GM12878 (cell line): ENCODE data around the gene FRMD8. TPM values are rescaled to one million over a fixed set of nuclear protein-coding genes. Genes with fewer than 3 reads are reported as not detected.
A peak's percentile ranks its signal among the peaks of the same experiment; 100 is the strongest.

Source experiments
- ATAC-seq: fragments of 200-7000 bp; cut with Tn5 transposase; 3 replicates; pipeline ENCODE4 v1.9.1; 2020; ENCODE audit warnings: mild to moderate bottlenecking, moderate library complexity
- BruUV-seq: library from RNA; stranded (reverse); fragments of 400-500 nt; replicated peaks from 2 replicates; lab custom pipeline; 2021; lab: Mats Ljungman, UMichigan
- CTCF ChIA-PET: fragments of 300-600 bp; sonication (Branson Sonifier 250); formaldehyde crosslinking; extraction: SDS; loops from one replicate; lab custom pipeline; 2021; ENCODE audit warnings: inconsistent platforms; lab: Yijun Ruan, JAX
- POLR2A ChIA-PET: fragments of 350-600 bp; formaldehyde crosslinking; extraction: SDS; loops from one replicate; lab custom pipeline; 2021; ENCODE audit warnings: inconsistent platforms; lab: Charles Lee
- RAD21 ChIA-PET: fragments of 300-600 bp; sonication (Branson Sonifier 250); formaldehyde crosslinking; loops from one replicate; lab custom pipeline; 2023; ENCODE audit warnings: antibody characterized with exemption; ENCODE audit not compliant: unreplicated experiment; lab: Charles Lee
- SMC1A ChIA-PET: fragments of 300-600 bp; sonication (Branson Sonifier 250); formaldehyde crosslinking; loops from one replicate; lab custom pipeline; 2023; ENCODE audit not compliant: unreplicated experiment, uncharacterized antibody; lab: Charles Lee
- DNase-seq: peaks from one replicate; pipeline ENCODE4 v3.0.0-alpha.2; 2011; ENCODE audit warnings: low read depth, low spot score
- FAIRE-seq: peaks from 3 replicates; lab custom pipeline; 2011; peaks lifted over from hg19 to GRCh38; lab: Jason Lieb, UNC
- H2AFZ ChIP-seq: 2 replicates; pipeline ENCODE4 v1.6.0; 2011; ENCODE audit warnings: low read depth, low read length, control low read depth; ENCODE audit not compliant: control insufficient read depth
- H3K27ac ChIP-seq: 2 replicates; pipeline ENCODE4 v1.5.1; 2011; ENCODE audit warnings: control low read depth; ENCODE audit not compliant: control insufficient read depth, insufficient read depth
- H3K27me3 ChIP-seq, 2 experiments: replicated peaks in 1 of 2; 2 replicates each; pipeline versions ENCODE4 v1.6.0 to v1.6.1; 2011; ENCODE audit warnings: low read length in 1 of 2; ENCODE audit not compliant: control insufficient read depth in 2 of 2, insufficient read depth in 2 of 2
- H3K36me3 ChIP-seq, 2 experiments: 2 replicates each; pipeline ENCODE4 v1.5.1; 2011; ENCODE audit warnings: low read length in 1 of 2; ENCODE audit not compliant: control insufficient read depth in 2 of 2, insufficient read depth in 2 of 2
- H3K4me1 ChIP-seq: 2 replicates; pipeline ENCODE4 v1.6.1; 2011; ENCODE audit warnings: mild to moderate bottlenecking, low read length, moderate library complexity, mixed read lengths; ENCODE audit not compliant: control insufficient read depth, insufficient read depth
- H3K4me2 ChIP-seq: 2 replicates; pipeline ENCODE4 v1.6.0; 2011; ENCODE audit warnings: control low read depth; ENCODE audit not compliant: control insufficient read depth, insufficient read depth
- H3K4me3 ChIP-seq: fragments of 200-600 bp; sonication (generic); 2 replicates; pipeline ENCODE4 v1.5.1; 2016
- H3K79me2 ChIP-seq: 2 replicates; pipeline ENCODE4 v1.6.0; 2011; ENCODE audit warnings: low read length; ENCODE audit not compliant: control insufficient read depth, insufficient read depth
- H3K9ac ChIP-seq: 2 replicates; pipeline ENCODE4 v1.8.0; 2011; ENCODE audit warnings: low read length, control low read depth, mixed read lengths; ENCODE audit not compliant: control insufficient read depth, insufficient read depth
- H3K9me3 ChIP-seq: replicated peaks from 3 replicates; pipeline ENCODE4 v1.5.1; 2011; ENCODE audit warnings: mild to moderate bottlenecking, low read length; ENCODE audit not compliant: control insufficient read depth, insufficient read depth
- H4K20me1 ChIP-seq: 2 replicates; pipeline ENCODE4 v1.6.0; 2011; ENCODE audit not compliant: control insufficient read depth, insufficient read depth
- ATF2 ChIP-seq: IDR thresholded peaks from 2 replicates; pipeline ENCODE4 v1.6.1; 2012; ENCODE audit warnings: low read length, inconsistent platforms
- BHLHE40 ChIP-seq, 2 experiments: fragments of 450-650 bp in 1 of 2; IDR thresholded peaks; 2 replicates each; pipeline ENCODE4 v1.6.1; 2011 to 2017; ENCODE audit warnings: low read depth in 2 of 2, borderline replicate concordance in 1 of 2, improper control_type of control experiment in 1 of 2, low read length in 1 of 2, mild to moderate bottlenecking in 1 of 2
- ELK1 ChIP-seq: IDR thresholded peaks from 2 replicates; pipeline ENCODE4 v1.6.1; 2012; ENCODE audit warnings: low read depth, low read length, improper control_type of control experiment
- HDGF ChIP-seq: fragments of 450-650 bp; IDR thresholded peaks from 2 replicates; pipeline ENCODE4 v1.6.1; 2016; ENCODE audit warnings: antibody characterized with exemption
- KDM1A ChIP-seq: fragments of 200-600 bp; sonication (generic); IDR thresholded peaks from 2 replicates; pipeline ENCODE4 v1.6.1; 2016; ENCODE audit warnings: borderline replicate concordance
- MEF2B ChIP-seq: fragments of 450-650 bp; IDR thresholded peaks from 2 replicates; pipeline ENCODE4 v1.6.1; 2018; ENCODE audit warnings: mild to moderate bottlenecking, moderate library complexity; ENCODE audit not compliant: partially characterized antibody, poor library complexity, severe bottlenecking
- PAX8 ChIP-seq: fragments of 450-650 bp; IDR thresholded peaks from 2 replicates; pipeline ENCODE4 v1.6.1; 2017; ENCODE audit warnings: mild to moderate bottlenecking, moderate library complexity
- PKNOX1 ChIP-seq: fragments of 450-650 bp; IDR thresholded peaks from 2 replicates; pipeline ENCODE4 v1.6.1; 2016; ENCODE audit warnings: mild to moderate bottlenecking
- RFX5 ChIP-seq: IDR thresholded peaks from 2 replicates; pipeline ENCODE4 v1.6.1; 2011; ENCODE audit warnings: low read depth, low read length, improper control_type of control experiment
- RUNX3 ChIP-seq: IDR thresholded peaks from 2 replicates; pipeline ENCODE4 v1.6.1; 2012; ENCODE audit warnings: low read length, inconsistent platforms
- SREBF1 ChIP-seq: IDR thresholded peaks from 2 replicates; pipeline ENCODE4 v1.6.1; 2012; ENCODE audit warnings: mild to moderate bottlenecking, low read length
- USF2 ChIP-seq: IDR thresholded peaks from 2 replicates; pipeline ENCODE4 v1.6.1; 2011; ENCODE audit warnings: low read depth, low read length, improper control_type of control experiment, borderline replicate concordance
- ZNF24 ChIP-seq: fragments of 450-650 bp; IDR thresholded peaks from 2 replicates; pipeline ENCODE4 v1.6.1; 2017; ENCODE audit warnings: antibody characterized with exemption, mild to moderate bottlenecking
- WGBS: methylation state at CpG from one replicate; pipeline ENCODE4 v1.1.6; 2016; ENCODE audit warnings: low lambda C conversion rate; ENCODE audit not compliant: insufficient replicate concordance, insufficient coverage; ENCODE audit errors: missing lambda C conversion rate; 5-methylcytosine and 5-hydroxymethylcytosine counted together
- in situ Hi-C: fragments of 300-500 bp; cut with MboI; formaldehyde crosslinking; loops from 9 replicates; pipeline ENCODE4 v1.14.3; 2018; ENCODE audit warnings: mixed read lengths
- intact Hi-C: fragments of 100-400 bp; cut with micrococcal nuclease; formaldehyde crosslinking; loops from one replicate; pipeline ENCODE4 v1.14.2; 2022; ENCODE audit not compliant: unreplicated experiment
- polyA plus RNA-seq, 11 experiments: library from polyadenylated mRNA; depleted of rRNA in 4 of 11; unstranded in 6 of 11; stranded (reverse) in 5 of 11; fragments of >200 nt; fragmentation: Nextera tagmentation in 4 of 11; fragmentation: Illumina TruSeq in 1 of 11; extraction: Ambion mirVana in 4 of 11; extraction: Trizol in 1 of 11; gene quantifications; 1 replicate in 1 of 11; 2 replicates in 10 of 11; pipeline versions ENCODE4 v1.2.1 to v1.2.3, GENCODE V29; 2011 to 2016; ENCODE audit warnings: inconsistent platforms in 2 of 11, missing spikeins in 2 of 11, low read depth in 1 of 11
- total RNA-seq, 4 experiments: library from RNA; depleted of rRNA in 3 of 4; stranded (reverse); fragments of >200 nt in 3 of 4; fragmentation: Illumina TruSeq in 1 of 4; extraction: Trizol in 1 of 4; gene quantifications; 2 replicates each; pipeline versions ENCODE4 v1.2.1 to v1.2.3, GENCODE V29; 2013 to 2021

Gene FRMD8
- total and polyA plus RNA-seq, 10 of the 15 experiments (the other 5 are each of a cell fraction or from before 2014, with no cell fraction given): 8.3 to 69.4 (median 28.0) TPM

GRCh38 chr11:65384301-65384889 is 2.0 kb upstream of the FRMD8 start (continued):
- TF ChIP-seq USF2 (no peak), ATF2 (no peak), MEF2B (no peak), ELK1 (no peak), BHLHE40 (IDR thresholded peaks at IDR 0.05; ENCODE audit: borderline replicate concordance in 1 of 2, low read depth in 2 of 2, low read length in 1 of 2) (no peak), HDGF (no peak)

GRCh38 chr11:65388731-65389130 is 2.3 kb downstream of the FRMD8 start:
- peaks cover 51% of the 10 kb centered on the region for H3K4me1 ChIP-seq

More at GRCh38 chr11:65388731-65389130, 2.3 kb downstream of the FRMD8 start:
- ChIA-PET SMC1A (interaction anchor here (0.6 to 2.9 kb wide), 11 partner anchors 10 to 122 kb away, joined by 3 to 23 read pairs (median 4); no protein-coding TSS in a partner anchor), POLR2A (interaction anchor here (0.8 to 2.9 kb wide), 7 partner anchors 10 to 87 kb away, joined by 3 to 14 read pairs (median 10); no protein-coding TSS in a partner anchor), RAD21 (interaction anchor here (0.8 to 3.7 kb wide), 7 partner anchors 9 to 136 kb away, joined by 3 to 24 read pairs (median 5); partner anchors contain the start of gene SCYL1), CTCF (interaction anchor here (0.7 to 6.0 kb wide), 12 partner anchors 10 to 164 kb away, joined by 3 to 34 read pairs (median 4); no protein-coding TSS in a partner anchor)
- Histone ChIP-seq H4K20me1 (no peaks in the 10 kb centered on the region; the same call in 1 of the 2 replicates), H2AFZ (no peak overlapping the region), H3K27me3 (no peaks in the 10 kb centered on the region), H3K27ac (peak overlapping the region; percentile 5), H3K79me2 (peaks cover 51% of the 10 kb centered on the region), H3K36me3 (peaks cover 5 to 13% of the 10 kb centered on the region in 2 experiments; a peak in 3 of 4 replicates), H3K9ac (peak overlapping the region; percentile 3; the same call in 1 of the 2 replicates), H3K4me3 (peak overlapping the region; percentile 49; the same call in 1 of the 2 replicates), H3K9me3 (no peaks in the 10 kb centered on the region), H3K4me2 (peak overlapping the region; percentile 80)
- in situ Hi-C loops: no loop called here
- intact Hi-C loops: no loop called here
- DNase-seq: peak; percentile 19
- no TSS peak for BruUV-seq
- 96% methylated on average over 4 of the region's 4 CpGs for WGBS
- no peak for TF ChIP-seq RFX5
- TF ChIP-seq SREBF1: no peak
- 0 out of 2 replicates have a peak, but pooled peaks have one; percentile 15 for TF ChIP-seq RUNX3
- TF ChIP-seq KDM1A: no peak
- TF ChIP-seq PKNOX1: no peak
- TF ChIP-seq PAX8: no peak
- TF ChIP-seq ZNF24: no peak
- ATAC-seq: peak; percentile 36
- no peak for FAIRE-seq
